ENCODE measurements around the gene TTR. TPM values are rescaled to one million over a fixed set of nuclear protein-coding genes. Genes with fewer than 3 reads are reported as not detected.

The TTR gene
- total and polyA plus RNA-seq, 9 of the 15 experiments (the other 6 are each of a cell fraction or from before 2014, with no cell fraction given), result 0.17 to 0.53 TPM; not detected in 7

DNA sequence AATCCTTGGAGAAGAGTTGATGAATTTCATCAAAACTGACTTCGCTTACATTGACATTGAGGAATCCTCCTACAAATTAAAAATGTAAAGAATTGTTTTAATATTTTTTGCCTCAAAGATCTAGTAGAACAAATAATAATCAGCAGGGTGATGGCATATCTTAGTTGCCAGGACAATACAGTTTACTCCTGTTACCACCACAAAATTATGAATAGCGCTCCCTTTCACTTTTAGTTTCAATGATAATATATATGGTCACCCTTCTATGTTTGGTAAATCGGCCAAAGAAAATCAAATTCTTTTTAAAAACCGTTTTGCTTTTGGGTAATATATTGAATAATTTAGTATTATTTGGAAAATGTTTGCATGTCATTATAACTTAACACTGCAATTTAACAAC lies 53.7 kb downstream of the TTR start:
- in situ Hi-C loops (cut with MboI) (no loop called here), intact Hi-C loops (cut with micrococcal nuclease) (no loop called here)
- H3K27me3 ChIP-seq (ENCODE audit: control insufficient read depth in 2 of 2, insufficient read depth in 2 of 2, low read length in 2 of 2), result 0 out of 5 replicates have a peak, but pooled peaks cover 0 to 2% of the 10 kb centered on the region in 2 experiments
- no peak overlapping the region for H3K4me3 ChIP-seq
- BruUV-seq (replicated peaks), result no TSS peak
- no peak overlapping the region for H3K9ac ChIP-seq (ENCODE audit: insufficient read depth in 1 of 2, low read depth in 2 of 2, low read length in 2 of 2)
- no peak overlapping the region for H3K4me2 ChIP-seq (ENCODE audit: insufficient read depth, low read length)
- H3K36me3 ChIP-seq (ENCODE audit: control insufficient read depth, insufficient read depth, low read length), result no peaks in the 10 kb centered on the region
- TF ChIP-seq SMAD1 (IDR thresholded peaks at IDR 0.05; ENCODE audit: low read depth, low read length, partially characterized antibody) (no peak), HDAC6 (IDR thresholded peaks at IDR 0.05; ENCODE audit: low read depth, low read length) (no peak), ELF4 (CRISPR knock-in tag; IDR thresholded peaks at IDR 0.05) (no peak)
- H3K9me1 ChIP-seq (ENCODE audit: control insufficient read depth, insufficient read depth, low read length), result no peaks in the 10 kb centered on the region
- DNase-seq (ENCODE audit: extremely low read depth in 1 of 4, low spot score in 3 of 4) (no peak), ATAC-seq (no peak), FAIRE-seq (no peak)
- ChIA-PET POLR2A (no interaction called here), CTCF (ENCODE audit: low intra/inter-chr PET ratio) (no interaction called here)
- no peak overlapping the region for H2AFZ ChIP-seq (ENCODE audit: low read depth, low read length)
- no peaks in the 10 kb centered on the region for H3K79me2 ChIP-seq (ENCODE audit: control insufficient read depth, insufficient read depth, low read length)
- no peaks in the 10 kb centered on the region for H3K9me3 ChIP-seq (replicated peaks; ENCODE audit: control insufficient read depth, insufficient read depth, low read depth, low read length)
- H4K20me1 ChIP-seq (replicated peaks; ENCODE audit: control insufficient read depth, insufficient read depth, low read length), result no peaks in the 10 kb centered on the region
- no peaks in the 10 kb centered on the region for H3K4me1 ChIP-seq (replicated peaks in 1 of 2; ENCODE audit: control insufficient read depth in 2 of 2, insufficient read depth in 2 of 2, low read length in 2 of 2)
- 1% methylated on average over 4 of the region's 4 CpGs for WGBS (ENCODE audit: insufficient coverage, low coverage, missing lambda C conversion rate)
- no peak overlapping the region for H3K27ac ChIP-seq (ENCODE audit: extremely low read depth, low read depth, low read length)

DNA sequence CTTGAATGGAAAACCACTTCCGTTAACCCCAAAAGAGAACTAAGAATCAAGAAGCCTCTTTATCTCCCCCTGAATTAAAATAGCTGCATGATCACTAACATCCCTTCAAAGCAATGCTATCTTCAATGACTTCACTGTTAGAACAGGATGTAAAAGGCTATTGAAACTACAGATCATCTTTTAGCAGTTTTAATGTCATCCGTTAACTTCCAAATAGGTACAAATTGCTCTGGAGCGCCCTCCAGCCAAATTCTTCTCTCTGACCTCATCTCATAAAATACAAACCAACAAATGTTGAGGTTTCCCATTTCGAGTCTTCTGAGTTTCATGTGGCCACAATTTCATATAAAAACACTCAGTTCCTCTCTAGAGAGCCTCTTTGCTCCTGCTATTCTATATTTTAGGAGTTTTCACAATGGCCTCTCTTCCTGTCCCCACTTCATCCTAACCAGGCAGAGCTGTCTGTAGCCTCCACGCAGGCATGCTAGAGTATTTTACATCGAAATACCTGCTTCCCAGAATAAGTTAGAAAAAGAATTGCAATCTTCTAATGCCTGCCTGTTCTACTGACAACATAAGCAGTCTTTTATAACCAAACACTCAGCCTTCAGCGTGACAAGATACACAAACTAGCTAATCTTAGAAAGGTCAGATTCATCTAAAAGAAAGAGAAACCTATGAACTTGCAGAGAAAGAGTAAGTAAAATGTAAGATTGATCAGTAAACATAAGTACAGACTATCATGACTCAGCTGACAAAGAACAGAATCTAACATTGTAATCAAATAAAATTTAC lies 54.9 kb downstream of the TTR start:
- no peak overlapping the region for H3K4me3 ChIP-seq
- H3K4me1 ChIP-seq (replicated peaks in 1 of 2; ENCODE audit: control insufficient read depth in 2 of 2, insufficient read depth in 2 of 2, low read length in 2 of 2), result no peaks in the 10 kb centered on the region
- no peaks in the 10 kb centered on the region for H3K79me2 ChIP-seq (ENCODE audit: control insufficient read depth, insufficient read depth, low read length)
- no peak overlapping the region for H3K9ac ChIP-seq (ENCODE audit: insufficient read depth in 1 of 2, low read depth in 2 of 2, low read length in 2 of 2)
- intact Hi-C loops (cut with micrococcal nuclease), result no loop called here
- in situ Hi-C loops (cut with MboI), result no loop called here
- H3K9me1 ChIP-seq (ENCODE audit: control insufficient read depth, insufficient read depth, low read length), result no peaks in the 10 kb centered on the region
- BruUV-seq (replicated peaks), result no TSS peak
- 3% methylated on average over 7 of the region's 7 CpGs for WGBS (ENCODE audit: insufficient coverage, low coverage, missing lambda C conversion rate)
- DNase-seq (ENCODE audit: extremely low read depth in 1 of 4, low spot score in 3 of 4) (no peak), FAIRE-seq (no peak), ATAC-seq (no peak)
- H4K20me1 ChIP-seq (replicated peaks; ENCODE audit: control insufficient read depth, insufficient read depth, low read length), result no peaks in the 10 kb centered on the region
- no peaks in the 10 kb centered on the region for H3K9me3 ChIP-seq (replicated peaks; ENCODE audit: control insufficient read depth, insufficient read depth, low read depth, low read length)
- no peak overlapping the region for H3K4me2 ChIP-seq (ENCODE audit: insufficient read depth, low read length)
- no peaks in the 10 kb centered on the region for H3K36me3 ChIP-seq (ENCODE audit: control insufficient read depth, insufficient read depth, low read length)
- H3K27ac ChIP-seq (ENCODE audit: extremely low read depth, low read depth, low read length), result no peak overlapping the region
- H2AFZ ChIP-seq (ENCODE audit: low read depth, low read length), result no peak overlapping the region
- H3K27me3 ChIP-seq (ENCODE audit: control insufficient read depth in 2 of 2, insufficient read depth in 2 of 2, low read length in 2 of 2), result 0 out of 5 replicates have a peak, but pooled peaks cover 0 to 2% of the 10 kb centered on the region in 2 experiments
- TF ChIP-seq, protein P1, sequence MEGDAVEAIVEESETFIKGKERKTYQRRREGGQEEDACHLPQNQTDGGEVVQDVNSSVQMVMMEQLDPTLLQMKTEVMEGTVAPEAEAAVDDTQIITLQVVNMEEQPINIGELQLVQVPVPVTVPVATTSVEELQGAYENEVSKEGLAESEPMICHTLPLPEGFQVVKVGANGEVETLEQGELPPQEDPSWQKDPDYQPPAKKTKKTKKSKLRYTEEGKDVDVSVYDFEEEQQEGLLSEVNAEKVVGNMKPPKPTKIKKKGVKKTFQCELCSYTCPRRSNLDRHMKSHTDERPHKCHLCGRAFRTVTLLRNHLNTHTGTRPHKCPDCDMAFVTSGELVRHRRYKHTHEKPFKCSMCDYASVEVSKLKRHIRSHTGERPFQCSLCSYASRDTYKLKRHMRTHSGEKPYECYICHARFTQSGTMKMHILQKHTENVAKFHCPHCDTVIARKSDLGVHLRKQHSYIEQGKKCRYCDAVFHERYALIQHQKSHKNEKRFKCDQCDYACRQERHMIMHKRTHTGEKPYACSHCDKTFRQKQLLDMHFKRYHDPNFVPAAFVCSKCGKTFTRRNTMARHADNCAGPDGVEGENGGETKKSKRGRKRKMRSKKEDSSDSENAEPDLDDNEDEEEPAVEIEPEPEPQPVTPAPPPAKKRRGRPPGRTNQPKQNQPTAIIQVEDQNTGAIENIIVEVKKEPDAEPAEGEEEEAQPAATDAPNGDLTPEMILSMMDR (IDR thresholded peaks at IDR 0.05 in 2 of 3, conservative IDR thresholded peaks at IDR 0.05 in 1 of 3; ENCODE audit: insufficient read depth in 2 of 3, low read depth in 1 of 3, low read length in 3 of 3), result 0 out of 6 replicates have a peak, but pooled peaks of 1 of the 3 experiments have one; percentile 2
- TF ChIP-seq, protein P2, sequence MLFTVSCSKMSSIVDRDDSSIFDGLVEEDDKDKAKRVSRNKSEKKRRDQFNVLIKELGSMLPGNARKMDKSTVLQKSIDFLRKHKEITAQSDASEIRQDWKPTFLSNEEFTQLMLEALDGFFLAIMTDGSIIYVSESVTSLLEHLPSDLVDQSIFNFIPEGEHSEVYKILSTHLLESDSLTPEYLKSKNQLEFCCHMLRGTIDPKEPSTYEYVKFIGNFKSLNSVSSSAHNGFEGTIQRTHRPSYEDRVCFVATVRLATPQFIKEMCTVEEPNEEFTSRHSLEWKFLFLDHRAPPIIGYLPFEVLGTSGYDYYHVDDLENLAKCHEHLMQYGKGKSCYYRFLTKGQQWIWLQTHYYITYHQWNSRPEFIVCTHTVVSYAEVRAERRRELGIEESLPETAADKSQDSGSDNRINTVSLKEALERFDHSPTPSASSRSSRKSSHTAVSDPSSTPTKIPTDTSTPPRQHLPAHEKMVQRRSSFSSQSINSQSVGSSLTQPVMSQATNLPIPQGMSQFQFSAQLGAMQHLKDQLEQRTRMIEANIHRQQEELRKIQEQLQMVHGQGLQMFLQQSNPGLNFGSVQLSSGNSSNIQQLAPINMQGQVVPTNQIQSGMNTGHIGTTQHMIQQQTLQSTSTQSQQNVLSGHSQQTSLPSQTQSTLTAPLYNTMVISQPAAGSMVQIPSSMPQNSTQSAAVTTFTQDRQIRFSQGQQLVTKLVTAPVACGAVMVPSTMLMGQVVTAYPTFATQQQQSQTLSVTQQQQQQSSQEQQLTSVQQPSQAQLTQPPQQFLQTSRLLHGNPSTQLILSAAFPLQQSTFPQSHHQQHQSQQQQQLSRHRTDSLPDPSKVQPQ (CRISPR knock-in tag; IDR thresholded peaks at IDR 0.05; ENCODE audit: borderline replicate concordance), result no peak
- POLR2A ChIA-PET, result no interaction called here
- CTCF ChIA-PET (ENCODE audit: low intra/inter-chr PET ratio), result no interaction called here
